SK-N-SH (cell line): Measurements from ENCODE around the gene PPP1R10. TPM values are rescaled to one million over a fixed set of nuclear protein-coding genes. Genes with fewer than 3 reads are reported as not detected.
A peak's percentile ranks its signal among the peaks of the same experiment; 100 is the strongest.

Source experiments
- CTCF ChIA-PET: fragments of 300-600, 350-600 bp; formaldehyde crosslinking; extraction: SDS; loops from one replicate; lab custom pipeline; 2021; lab: Yijun Ruan, JAX
- POLR2A ChIA-PET: fragments of 350-600 bp; sonication (Branson Sonifier 250); formaldehyde crosslinking; extraction: SDS; loops from one replicate; lab custom pipeline; 2020; ENCODE audit warnings: antibody characterized with exemption, inconsistent platforms; lab: Yijun Ruan, JAX
- DNase-seq: peaks from one replicate; pipeline ENCODE4 v3.0.0; 2012
- H2AFZ ChIP-seq: fragments of 200-600 bp; sonication (generic); 2 replicates; pipeline ENCODE4 v1.8.1; 2016; ENCODE audit warnings: antibody characterized with exemption, mild to moderate bottlenecking, low read depth
- H3F3A ChIP-seq: fragments of 200-600 bp; sonication (generic); replicated peaks from 2 replicates; pipeline ENCODE3; 2016; ENCODE audit warnings: antibody characterized with exemption, mild to moderate bottlenecking; ENCODE audit not compliant: insufficient read depth
- H3K27ac ChIP-seq, 2 experiments: fragments of 200-500 bp in 1 of 2; fragments of 200-600 bp in 1 of 2; sonication (Bioruptor generic) in 1 of 2; sonication (generic), shearing (Covaris generic) in 1 of 2; 2 replicates each; pipeline versions ENCODE4 v1.5.1 to v1.6.1; 2014 to 2016; ENCODE audit warnings: low read depth in 2 of 2, inconsistent platforms in 1 of 2, low read length in 1 of 2, mild to moderate bottlenecking in 1 of 2, mixed read lengths in 1 of 2
- H3K27me3 ChIP-seq: fragments of 200-600 bp; sonication (generic), shearing (Covaris generic); 2 replicates; pipeline ENCODE4 v1.6.1; 2016; ENCODE audit warnings: mixed run types; ENCODE audit not compliant: insufficient read depth
- H3K36me3 ChIP-seq, 2 experiments: fragments of 200-500 bp in 1 of 2; fragments of 200-600 bp in 1 of 2; sonication (Bioruptor generic) in 1 of 2; sonication (generic) in 1 of 2; replicated peaks in 1 of 2; 2 replicates each; pipeline versions ENCODE3 to v1.5.1; 2014 to 2016; ENCODE audit warnings: low read length in 1 of 2, mild to moderate bottlenecking in 1 of 2; ENCODE audit not compliant: insufficient read depth in 2 of 2, control insufficient read depth in 1 of 2
- H3K4me1 ChIP-seq, 2 experiments: fragments of 200-500 bp in 1 of 2; fragments of 200-600 bp in 1 of 2; sonication (Bioruptor generic) in 1 of 2; sonication (generic), shearing (Covaris generic) in 1 of 2; 2 replicates each; pipeline versions ENCODE4 v1.5.1 to v1.6.1; 2014 to 2016; ENCODE audit warnings: low read depth in 1 of 2, low read length in 1 of 2, mixed run types in 1 of 2; ENCODE audit not compliant: insufficient read depth in 2 of 2, control insufficient read depth in 1 of 2
- H3K4me2 ChIP-seq: fragments of 200-600 bp; sonication (generic), shearing (Covaris generic); 2 replicates; pipeline ENCODE4 v1.6.1; 2017; ENCODE audit warnings: mixed run types
- H3K4me3 ChIP-seq, 2 experiments: fragments of 200-500 bp in 1 of 2; fragments of 200-600 bp in 1 of 2; sonication (Bioruptor generic) in 1 of 2; sonication (generic), shearing (Covaris generic) in 1 of 2; 2 replicates each; pipeline versions ENCODE4 v1.5.1 to v1.8.1; 2014 to 2016; ENCODE audit warnings: low read depth in 2 of 2, inconsistent platforms in 1 of 2, low read length in 1 of 2, mild to moderate bottlenecking in 1 of 2, mixed read lengths in 1 of 2, moderate library complexity in 1 of 2
- H3K79me2 ChIP-seq: fragments of 200-600 bp; sonication (generic); 2 replicates; pipeline ENCODE4 v1.8.1; 2017; ENCODE audit warnings: mild to moderate bottlenecking; ENCODE audit not compliant: insufficient read depth
- H3K9ac ChIP-seq: fragments of 200-600 bp; sonication (generic); 2 replicates; pipeline ENCODE4 v1.6.1; 2017; ENCODE audit warnings: mixed run types
- H3K9me2 ChIP-seq: fragments of 200-600 bp; sonication (generic); 2 replicates; pipeline ENCODE4 v1.6.1; 2017; ENCODE audit warnings: mixed run types
- H3K9me3 ChIP-seq: fragments of 200-600 bp; sonication (generic); 2 replicates; pipeline ENCODE4 v1.6.1; 2017; ENCODE audit warnings: mixed run types, mild to moderate bottlenecking, moderate library complexity
- H4K20me1 ChIP-seq: fragments of 200-600 bp; sonication (generic); 2 replicates; pipeline ENCODE4 v1.6.1; 2017; ENCODE audit warnings: mild to moderate bottlenecking, mixed run types; ENCODE audit not compliant: insufficient read depth
- CHD2 ChIP-seq: fragments of 150-350 bp; IDR thresholded peaks from 2 replicates; pipeline ENCODE4 v1.6.1; 2018; ENCODE audit warnings: low read length; ENCODE audit not compliant: partially characterized antibody
- CTCF ChIP-seq: fragments of 200-600 bp; sonication (generic); IDR thresholded peaks from 2 replicates; pipeline ENCODE4 v1.6.1; 2017; ENCODE audit warnings: antibody characterized with exemption, mild to moderate bottlenecking, moderate library complexity
- ELF1 ChIP-seq: IDR thresholded peaks from 2 replicates; pipeline ENCODE4 v1.4.0; 2012
- EP300 ChIP-seq, 2 experiments: IDR thresholded peaks; 2 replicates each; pipeline versions ENCODE4 v1.4.0 to v1.6.1; 2012; ENCODE audit warnings: borderline replicate concordance in 1 of 2, low read depth in 1 of 2, low read length in 1 of 2
- FOXJ3 ChIP-seq: sonication (generic); formaldehyde crosslinking; IDR thresholded peaks from 2 replicates; pipeline ENCODE4 v1.5.1; 2020; ENCODE audit warnings: mild to moderate bottlenecking, missing genetic modification reagents
- GABPA ChIP-seq: IDR thresholded peaks from 2 replicates; pipeline ENCODE4 v1.4.0; 2012; ENCODE audit warnings: low read depth, mild to moderate bottlenecking
- IRF3 ChIP-seq: fragments of 150-350 bp; IDR thresholded peaks from 2 replicates; pipeline ENCODE4 v1.6.1; 2016; ENCODE audit warnings: mild to moderate bottlenecking, low read depth, low read length
- MAX ChIP-seq: IDR thresholded peaks from 2 replicates; pipeline ENCODE4 v1.4.0; 2012; ENCODE audit warnings: low read depth
- MXI1 ChIP-seq: IDR thresholded peaks from 2 replicates; pipeline ENCODE4 v1.6.1; 2012; ENCODE audit warnings: mild to moderate bottlenecking, low read depth, low read length, improper control_type of control experiment
- NFIC ChIP-seq: IDR thresholded peaks from 2 replicates; pipeline ENCODE4 v1.4.0; 2012; ENCODE audit warnings: borderline replicate concordance
- NRF1 ChIP-seq: IDR thresholded peaks from 2 replicates; pipeline ENCODE4 v1.6.1; 2012; ENCODE audit warnings: low read depth, mild to moderate bottlenecking, low read length
- PBX3 ChIP-seq: IDR thresholded peaks from 2 replicates; pipeline ENCODE4; 2012
- POLR2AphosphoS5 ChIP-seq: IDR thresholded peaks from 2 replicates; pipeline ENCODE4 v1.6.1; 2012; ENCODE audit warnings: low read depth, low read length
- RCOR1 ChIP-seq: fragments of 150-350 bp; IDR thresholded peaks from 2 replicates; pipeline ENCODE4 v1.6.1; 2017; ENCODE audit warnings: antibody characterized with exemption, low read length
- RFX5 ChIP-seq: IDR thresholded peaks from 2 replicates; pipeline ENCODE4 v1.6.1; 2012; ENCODE audit warnings: mild to moderate bottlenecking, improper control_type of control experiment, low read length
- RXRA ChIP-seq: IDR thresholded peaks from 2 replicates; pipeline ENCODE4 v1.4.0; 2012; ENCODE audit warnings: low read depth, mild to moderate bottlenecking, borderline replicate concordance
- SIN3A ChIP-seq: IDR thresholded peaks from 2 replicates; pipeline ENCODE4 v1.6.1; 2012; ENCODE audit warnings: low read depth, mild to moderate bottlenecking, low read length, moderate library complexity, borderline replicate concordance
- TCF12 ChIP-seq: IDR thresholded peaks from 2 replicates; pipeline ENCODE4 v1.4.0; 2012
- YY1 ChIP-seq: IDR thresholded peaks from 2 replicates; pipeline ENCODE4 v1.4.0; 2012; ENCODE audit warnings: low read depth, mild to moderate bottlenecking
- WGBS: methylation state at CpG from one replicate; pipeline ENCODE4 v1.1.6; 2017; ENCODE audit warnings: low lambda C conversion rate; 5-methylcytosine and 5-hydroxymethylcytosine counted together
- polyA plus RNA-seq, 3 experiments: library from polyadenylated mRNA; depleted of rRNA; stranded (reverse); fragments of >200 nt; gene quantifications; 2 replicates each; pipeline ENCODE4 v1.2.3, GENCODE V29; 2012

PPP1R10 gene
- polyA plus RNA-seq, 1 of the 3 experiments (the other 2 are of a cell fraction) = 16.8 TPM

- Histone ChIP-seq H3K79me2 (peaks cover 68% of the 10 kb centered on the region), H3K36me3 (peaks cover 37 to 53% of the 10 kb centered on the region in 2 experiments)
Measured at GRCh38 chr6:30618270-30618797, 1.3 kb upstream of the PPP1R10 start.

GRCh38 chr6:30617565-30618269, 674 bp upstream of the PPP1R10 start, which contains the start of gene MRPS18B:
MRPS18B (plus strand) TSS chr6:30617840; CDS start chr6:30617866, 26 bp downstream.
- Histone ChIP-seq H3K9ac (peak within 1 kb of the TSS; percentile 99), H3K27me3 (no peaks in the 10 kb centered on the region), H4K20me1 (peaks cover 13% of the 10 kb centered on the region), H3K4me3 (peak within 1 kb of the TSS; percentile 78 to 94), H3K27ac (peak within 1 kb of the TSS; percentile 96 to 98), H3K36me3 (peaks cover 33 to 47% of the 10 kb centered on the region in 2 experiments), H3K9me2 (no peaks in the 10 kb centered on the region), H3K4me1 (peaks cover 19 to 28% of the 10 kb centered on the region in 2 experiments), H3K79me2 (peaks cover 72% of the 10 kb centered on the region), H3K4me2 (peak within 1 kb of the TSS; percentile 87), H3F3A (peaks cover 47% of the 10 kb centered on the region), H2AFZ (peak within 1 kb of the TSS; percentile 50), H3K9me3 (no peaks in the 10 kb centered on the region)
- POLR2A ChIA-PET = interaction anchor here (0.6 to 2.1 kb wide), 9 partner anchors 8 to 1086 kb away, joined by 3 to 14 read pairs (median 4); partner anchors contain the start of genes ABCF1 and ATAT1
- peak; percentile 82 for DNase-seq
- CTCF ChIA-PET = interaction anchor here (1.0 to 2.6 kb wide), 3 partner anchors 55 to 105 kb away, joined by 5 to 8 read pairs (median 6); partner anchors contain the start of gene DHX16
- under 1% methylated on average over 33 of the region's 34 CpGs for WGBS
- TF ChIP-seq POLR2AphosphoS5 (peak; percentile 93), CTCF (no peak), RCOR1 (peak; percentile 51; the same call in 1 of the 2 replicates), MXI1 (peak; percentile 99), CHD2 (no peak), MAX (peak; percentile 96), YY1 (peak; percentile 95), TCF12 (no peak), NFIC (no peak), ELF1 (peak; percentile 61; the same call in 1 of the 2 replicates), NRF1 (peak; percentile 73), SIN3A (peak; percentile 85; the same call in 1 of the 2 replicates), GABPA (peak; percentile 72)

More at GRCh38 chr6:30618270-30618797, 1.3 kb upstream of the PPP1R10 start:
- H3K4me3 ChIP-seq = peak overlapping the region; percentile 75 to 77
- peak overlapping the region; percentile 71 for H3K9ac ChIP-seq
- peak overlapping the region; percentile 50 for H2AFZ ChIP-seq
- TF ChIP-seq RFX5 = no peak
- TF ChIP-seq FOXJ3 = no peak
- TF ChIP-seq NFIC = no peak
- TF ChIP-seq EP300 (IDR thresholded peaks at IDR 0.05; ENCODE audit: borderline replicate concordance in 1 of 2, low read depth in 1 of 2, low read length in 1 of 2) = no peak
- no peak for TF ChIP-seq MAX
- TF ChIP-seq IRF3 = no peak
- no peak for TF ChIP-seq RXRA
- no peak for TF ChIP-seq PBX3
- H3K4me1 ChIP-seq = peaks cover 16 to 21% of the 10 kb centered on the region in 2 experiments
- H4K20me1 ChIP-seq = peaks cover 6% of the 10 kb centered on the region
- H3K9me2 ChIP-seq = no peaks in the 10 kb centered on the region
- no peak for DNase-seq
- WGBS = 12% methylated on average over 8 of the region's 8 CpGs
- H3K27me3 ChIP-seq = no peaks in the 10 kb centered on the region
- no peaks in the 10 kb centered on the region for H3K9me3 ChIP-seq
- peak overlapping the region; percentile 87 for H3K4me2 ChIP-seq
- POLR2A ChIA-PET = interaction anchor here (1.0 to 2.1 kb wide), 4 partner anchors 8 to 1085 kb away, joined by 3 to 14 read pairs (median 6); partner anchors contain the start of genes ABCF1 and ATAT1
- peak overlapping the region; percentile 96 to 98; a peak in 3 of 4 replicates for H3K27ac ChIP-seq
- CTCF ChIA-PET = interaction anchor here (1.0 to 2.6 kb wide), 4 partner anchors 54 to 104 kb away, joined by 3 to 8 read pairs (median 6); partner anchors contain the start of gene DHX16
- H3F3A ChIP-seq = peaks cover 41% of the 10 kb centered on the region
